Neural progenitor cell (in vitro differentiated cells): ENCODE results near the gene ARF1. TPM values are rescaled to one million over a fixed set of nuclear protein-coding genes. Genes with fewer than 3 reads are reported as not detected.

Experiments
- DNase-seq: peaks from one replicate; pipeline ENCODE4 v3.0.0-alpha.2; 2016; ENCODE audit warnings: low spot score
- H2AFZ ChIP-seq: fragments of 200-600 bp; sonication (generic); replicated peaks from 2 replicates; pipeline ENCODE4 v1.6.1; 2016; ENCODE audit warnings: antibody characterized with exemption
- H3F3A ChIP-seq: fragments of 200-600 bp; sonication (generic); 2 replicates; pipeline ENCODE4 v1.6.1; 2016; ENCODE audit warnings: antibody characterized with exemption, low read depth
- H3K27ac ChIP-seq: fragments of 200-600 bp; sonication (generic); 2 replicates; pipeline ENCODE4 v1.5.1; 2016; ENCODE audit warnings: mild to moderate bottlenecking
- H3K27me3 ChIP-seq: fragments of 200-600 bp; sonication (generic); 2 replicates; pipeline ENCODE4 v1.6.1; 2016; ENCODE audit warnings: mild to moderate bottlenecking, moderate library complexity
- H3K36me3 ChIP-seq: fragments of 200-600 bp; sonication (generic); 2 replicates; pipeline ENCODE4 v1.5.1; 2016
- H3K4me1 ChIP-seq: fragments of 200-600 bp; sonication (generic); 2 replicates; pipeline ENCODE4 v1.6.1; 2016; ENCODE audit warnings: mixed run types
- H3K4me2 ChIP-seq: fragments of 200-600 bp; sonication (generic); 2 replicates; pipeline ENCODE4 v1.6.1; 2016
- H3K4me3 ChIP-seq: fragments of 200-600 bp; sonication (generic); 2 replicates; pipeline ENCODE4 v1.5.1; 2016
- H3K79me2 ChIP-seq: fragments of 200-600 bp; sonication (generic); 2 replicates; pipeline ENCODE4 v1.6.1; 2016; ENCODE audit warnings: low read depth
- H3K9ac ChIP-seq: fragments of 200-600 bp; sonication (generic); 2 replicates; pipeline ENCODE4 v1.6.1; 2016
- H3K9me3 ChIP-seq: fragments of 200-600 bp; sonication (generic); 2 replicates; pipeline ENCODE4 v1.5.1; 2016; ENCODE audit warnings: low read depth
- H4K20me1 ChIP-seq: fragments of 200-600 bp; sonication (generic); 2 replicates; pipeline ENCODE4 v1.6.1; 2016; ENCODE audit warnings: low read depth
- H3K27ac Mint-ChIP-seq: 3 replicates; pipeline ENCODE4 v1.8.0; 2021; ENCODE audit warnings: mixed read lengths
- H3K27me3 Mint-ChIP-seq: 2 replicates; pipeline ENCODE4 v1.8.0; 2022; ENCODE audit warnings: low read depth, mild to moderate bottlenecking, inconsistent platforms, moderate library complexity, mixed read lengths; ENCODE audit not compliant: insufficient read depth
- H3K36me3 Mint-ChIP-seq: 3 replicates; pipeline ENCODE4 v1.8.0; 2021; ENCODE audit warnings: mixed read lengths
- H3K4me1 Mint-ChIP-seq: 3 replicates; pipeline ENCODE4 v1.8.0; 2021; ENCODE audit warnings: mixed read lengths
- H3K4me3 Mint-ChIP-seq: 3 replicates; pipeline ENCODE4 v1.8.0; 2021; ENCODE audit warnings: mild to moderate bottlenecking, moderate library complexity, mixed read lengths
- H3K9me3 Mint-ChIP-seq: 3 replicates; pipeline ENCODE4 v1.8.0; 2020; ENCODE audit warnings: mixed read lengths
- EZH2 ChIP-seq: fragments of 200-600 bp; sonication (generic); IDR thresholded peaks from 2 replicates; pipeline ENCODE4 v1.6.1; 2017; ENCODE audit warnings: antibody characterized with exemption, mild to moderate bottlenecking, moderate library complexity
- EZH2phosphoT487 ChIP-seq: fragments of 200-600 bp; sonication (generic); IDR thresholded peaks from 2 replicates; pipeline ENCODE4 v1.6.1; 2017; ENCODE audit warnings: antibody characterized with exemption
- total RNA-seq: library from RNA; depleted of rRNA; stranded (reverse); fragments of >200 nt; gene quantifications from 2 replicates; pipeline ENCODE4 v1.2.3, GENCODE V29; 2015; ENCODE audit warnings: low replicate concordance
- TF ChIP-seq, protein P1 (sequence below): fragments of 200-600 bp; sonication (generic); IDR thresholded peaks from 2 replicates; pipeline ENCODE4 v1.5.1; 2017; ENCODE audit warnings: antibody characterized with exemption, mild to moderate bottlenecking

ARF1 gene
- total RNA-seq, 1 donor from 2014 or later: 95.1 TPM

DNA sequence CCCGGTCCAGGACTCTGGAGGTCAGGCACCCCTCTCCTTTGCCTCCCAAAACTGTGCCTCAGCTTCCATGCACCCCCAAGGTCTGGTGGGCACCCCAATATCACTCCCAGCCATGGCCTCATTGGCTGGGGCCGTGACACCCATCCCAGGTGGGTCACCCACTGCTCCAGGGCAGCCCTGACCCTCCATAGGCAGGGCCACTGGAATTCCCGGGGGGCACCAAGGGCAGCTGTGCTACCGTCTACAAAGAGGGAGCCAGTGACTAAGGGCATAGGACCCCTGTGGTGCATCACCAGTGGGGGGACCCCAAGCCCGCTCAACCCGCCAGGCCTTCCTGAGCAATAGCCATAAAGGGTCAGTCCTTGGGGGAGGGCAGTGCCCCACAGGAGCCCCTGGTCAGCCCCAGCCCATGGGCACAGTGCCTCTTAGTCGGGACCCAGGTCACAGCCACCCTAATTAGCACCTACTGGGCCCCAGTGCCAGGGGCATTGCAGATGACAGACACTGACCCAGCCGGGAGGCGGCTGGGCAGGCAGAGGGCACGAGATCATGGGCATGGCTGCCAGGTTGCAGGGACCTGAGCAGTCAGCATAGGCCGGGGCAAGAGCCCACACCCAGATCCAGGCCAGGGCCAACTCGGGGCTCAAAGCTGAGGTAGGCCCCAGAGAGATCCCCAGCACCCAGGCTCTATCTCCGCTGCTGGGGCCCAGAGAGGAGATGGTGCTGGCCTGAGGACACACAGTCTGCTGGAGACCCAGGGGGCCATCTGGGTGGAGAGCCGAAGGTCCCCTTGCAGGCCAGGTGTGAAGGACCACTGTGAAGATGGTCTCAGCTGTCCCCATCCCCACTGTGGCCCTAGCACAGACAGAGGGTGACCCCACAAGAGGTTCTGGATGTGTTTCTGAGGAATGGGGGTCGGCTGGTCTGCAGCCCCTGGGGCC, 19.0 kb upstream of the ARF1 start:
- Histone ChIP-seq H3K4me2 (no peak overlapping the region), H4K20me1 (no peaks in the 10 kb centered on the region), H3K9ac (no peak overlapping the region), H3K36me3 (no peaks in the 10 kb centered on the region), H3K4me1 (peaks cover 4% of the 10 kb centered on the region), H3F3A (no peaks in the 10 kb centered on the region), H2AFZ (no peak overlapping the region), H3K9me3 (no peaks in the 10 kb centered on the region), H3K79me2 (no peaks in the 10 kb centered on the region), H3K4me3 (no peak overlapping the region), H3K27ac (no peak overlapping the region), H3K27me3 (peaks cover 92% of the 10 kb centered on the region)
- no peak for DNase-seq
- TF ChIP-seq EZH2phosphoT487 (no peak), EZH2 (no peak)
- TF ChIP-seq, protein P1, sequence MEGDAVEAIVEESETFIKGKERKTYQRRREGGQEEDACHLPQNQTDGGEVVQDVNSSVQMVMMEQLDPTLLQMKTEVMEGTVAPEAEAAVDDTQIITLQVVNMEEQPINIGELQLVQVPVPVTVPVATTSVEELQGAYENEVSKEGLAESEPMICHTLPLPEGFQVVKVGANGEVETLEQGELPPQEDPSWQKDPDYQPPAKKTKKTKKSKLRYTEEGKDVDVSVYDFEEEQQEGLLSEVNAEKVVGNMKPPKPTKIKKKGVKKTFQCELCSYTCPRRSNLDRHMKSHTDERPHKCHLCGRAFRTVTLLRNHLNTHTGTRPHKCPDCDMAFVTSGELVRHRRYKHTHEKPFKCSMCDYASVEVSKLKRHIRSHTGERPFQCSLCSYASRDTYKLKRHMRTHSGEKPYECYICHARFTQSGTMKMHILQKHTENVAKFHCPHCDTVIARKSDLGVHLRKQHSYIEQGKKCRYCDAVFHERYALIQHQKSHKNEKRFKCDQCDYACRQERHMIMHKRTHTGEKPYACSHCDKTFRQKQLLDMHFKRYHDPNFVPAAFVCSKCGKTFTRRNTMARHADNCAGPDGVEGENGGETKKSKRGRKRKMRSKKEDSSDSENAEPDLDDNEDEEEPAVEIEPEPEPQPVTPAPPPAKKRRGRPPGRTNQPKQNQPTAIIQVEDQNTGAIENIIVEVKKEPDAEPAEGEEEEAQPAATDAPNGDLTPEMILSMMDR: no peak
- H3K27ac Mint-ChIP-seq: no peak overlapping the region
- peaks cover 3% of the 10 kb centered on the region for H3K36me3 Mint-ChIP-seq
- H3K4me1 Mint-ChIP-seq: peaks cover 10% of the 10 kb centered on the region
- H3K4me3 Mint-ChIP-seq: no peak overlapping the region
- peaks cover 24% of the 10 kb centered on the region for H3K27me3 Mint-ChIP-seq
- H3K9me3 Mint-ChIP-seq: peaks cover 4% of the 10 kb centered on the region

- peaks cover 22% of the 10 kb centered on the region for H3K27me3 Mint-ChIP-seq
- H3K36me3 Mint-ChIP-seq: peaks cover 3% of the 10 kb centered on the region
- Histone ChIP-seq H3K79me2 (no peaks in the 10 kb centered on the region), H3K9me3 (no peaks in the 10 kb centered on the region), H3F3A (no peaks in the 10 kb centered on the region), H3K4me1 (peaks cover 4% of the 10 kb centered on the region), H3K36me3 (no peaks in the 10 kb centered on the region), H3K4me2 (no peak overlapping the region), H3K4me3 (no peak overlapping the region), H3K27me3 (peaks cover 92% of the 10 kb centered on the region), H2AFZ (no peak overlapping the region), H3K27ac (no peak overlapping the region), H3K9ac (no peak overlapping the region), H4K20me1 (no peaks in the 10 kb centered on the region)
- H3K9me3 Mint-ChIP-seq: peaks cover 4% of the 10 kb centered on the region
- TF ChIP-seq, protein P1: no peak
- TF ChIP-seq EZH2: no peak
- no peak for TF ChIP-seq EZH2phosphoT487
- H3K27ac Mint-ChIP-seq: no peak overlapping the region
- no peak overlapping the region for H3K4me3 Mint-ChIP-seq
- peaks cover 10% of the 10 kb centered on the region for H3K4me1 Mint-ChIP-seq
- DNase-seq: no peak
Observed at GRCh38 chr1:228064296-228064695, 18.2 kb upstream of the ARF1 start.

DNA sequence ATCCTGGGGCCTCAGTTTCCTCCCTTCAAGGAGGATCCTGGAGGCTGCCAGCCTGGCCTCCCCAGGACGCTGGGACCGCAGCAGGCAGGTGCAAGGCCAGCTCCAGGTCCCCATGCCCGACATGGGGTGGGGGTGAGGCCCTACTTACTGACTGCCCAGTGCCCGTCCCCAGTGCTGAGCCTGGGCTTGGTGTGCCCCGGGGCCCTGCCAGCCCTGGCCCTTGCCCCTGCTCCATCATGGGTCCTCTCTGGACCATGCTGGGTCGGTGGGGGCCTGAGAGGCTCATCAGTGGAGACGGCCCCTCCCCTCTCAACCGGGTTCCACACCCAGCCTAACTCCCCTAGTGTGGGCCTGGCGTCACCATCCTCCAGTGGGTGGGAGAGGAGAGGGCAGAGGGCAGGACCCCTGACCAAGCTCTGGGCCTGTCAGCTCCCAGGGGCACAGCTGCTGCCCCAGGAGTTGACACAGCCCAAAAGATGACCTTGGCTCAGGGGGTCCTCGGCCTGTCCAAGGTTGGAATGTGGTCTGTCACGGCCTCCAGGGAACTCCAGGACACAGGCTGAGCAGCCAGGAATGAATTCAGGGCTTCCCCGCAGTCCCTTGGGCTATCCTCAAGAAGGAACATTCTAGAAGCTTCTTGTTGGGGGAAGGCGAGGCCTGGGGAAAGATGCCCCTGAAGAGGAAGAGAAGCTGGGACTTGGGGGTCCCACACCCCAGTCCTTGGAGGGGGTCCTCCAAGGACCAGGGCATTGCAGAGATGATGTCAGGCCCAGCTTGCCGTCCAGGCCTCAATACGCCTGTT, 17.6 kb upstream of the ARF1 start:
- Histone ChIP-seq H3F3A (no peaks in the 10 kb centered on the region), H3K9me3 (no peaks in the 10 kb centered on the region), H3K9ac (no peak overlapping the region), H3K4me2 (no peak overlapping the region), H3K4me1 (peaks cover 4% of the 10 kb centered on the region), H3K27ac (no peak overlapping the region), H3K4me3 (no peak overlapping the region), H3K36me3 (no peaks in the 10 kb centered on the region), H3K79me2 (no peaks in the 10 kb centered on the region), H3K27me3 (peaks cover 92% of the 10 kb centered on the region), H4K20me1 (no peaks in the 10 kb centered on the region), H2AFZ (no peak overlapping the region)
- Mint-ChIP-seq H3K4me1 (peaks cover 10% of the 10 kb centered on the region), H3K4me3 (no peak overlapping the region), H3K27me3 (peaks cover 19% of the 10 kb centered on the region), H3K27ac (no peak overlapping the region), H3K36me3 (peaks cover 3% of the 10 kb centered on the region), H3K9me3 (peaks cover 4% of the 10 kb centered on the region)
- DNase-seq: no peak
- no peak for TF ChIP-seq EZH2
- TF ChIP-seq, protein P1: no peak
- TF ChIP-seq EZH2phosphoT487: no peak
